ENCODE results near the gene CNPY1.
"Not testable (repeated sequence)": the region's sequence is repeated elsewhere in the genome, so short reads cannot be mapped to it uniquely, and the experiment has no call there.

The CNPY1 gene

DNA sequence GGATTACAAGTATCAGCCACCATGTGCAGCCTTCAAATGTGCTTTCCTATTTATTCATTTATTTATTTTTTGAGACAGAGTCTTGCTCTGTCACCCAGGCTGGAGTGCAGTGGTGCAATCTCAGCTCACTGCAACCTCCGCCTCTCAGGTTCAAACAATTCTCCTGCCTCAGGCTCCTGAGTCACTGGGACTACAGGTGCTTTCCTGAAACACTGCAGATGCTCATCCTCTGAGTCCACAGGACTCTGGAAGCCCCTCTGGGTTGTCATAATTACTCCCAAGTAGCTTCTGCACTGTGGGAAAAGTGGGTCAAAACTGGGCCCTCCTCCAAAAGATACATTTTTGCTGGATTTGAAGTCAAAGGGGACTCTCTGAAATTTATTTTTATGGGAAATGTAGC is at the start of gene CNPY1:
Gene CNPY1 (minus strand): TSS at position 111 of the 400 bp plus-strand sequence. CDS start 630 bp downstream, outside the sequence.
- DNase-seq (ENCODE audit: low spot score) = not testable (repeated sequence)

DNA sequence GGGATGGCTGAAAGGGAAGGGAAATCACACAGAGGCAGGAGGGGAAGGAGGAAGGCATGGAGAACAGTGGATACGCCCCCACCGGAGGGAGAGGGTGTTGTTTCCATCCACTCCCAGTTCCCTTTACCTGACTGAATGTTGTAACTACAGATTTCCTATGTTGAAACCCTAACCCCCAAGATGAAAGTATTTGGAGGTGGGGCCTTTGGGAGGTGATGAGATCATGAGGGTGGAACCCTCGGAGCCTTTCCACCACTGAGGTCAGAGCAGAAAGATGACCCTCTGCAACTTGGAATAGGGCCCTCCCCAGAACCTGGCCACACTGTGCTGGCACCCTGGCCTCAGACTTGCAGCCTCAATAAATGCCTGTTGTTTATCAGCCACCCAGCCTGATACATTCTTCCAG is 48.6 kb upstream of the CNPY1 start:
- no peak for DNase-seq (ENCODE audit: low spot score)

DNA sequence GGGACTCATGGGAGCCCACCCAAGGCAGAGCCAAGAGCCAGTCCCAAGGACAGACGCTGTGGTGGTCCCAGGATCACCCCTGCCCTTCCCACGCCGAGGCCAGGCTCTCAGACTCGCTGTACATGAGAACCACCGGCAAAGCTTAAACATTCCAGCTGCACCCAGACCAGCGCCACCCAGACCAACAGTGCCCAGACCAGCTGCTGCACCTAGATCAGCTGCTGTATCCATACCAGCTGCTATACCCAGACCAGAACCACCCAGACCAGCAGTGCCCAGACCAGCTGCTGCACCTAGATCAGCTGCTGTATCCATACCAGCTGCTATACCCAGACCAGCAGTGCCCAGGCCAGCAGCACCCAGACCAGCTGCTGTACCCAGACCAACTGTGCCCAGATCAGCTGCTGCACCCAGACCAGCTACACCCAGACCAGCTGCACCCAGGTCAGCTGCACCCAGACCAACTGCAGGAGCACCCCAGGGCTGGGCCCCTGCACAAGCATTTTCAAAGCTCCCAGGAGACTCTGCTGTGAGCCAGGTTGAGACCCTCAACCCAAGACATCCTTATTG is 47.9 kb upstream of the CNPY1 start:
- no peak for DNase-seq (ENCODE audit: low spot score)

DNA sequence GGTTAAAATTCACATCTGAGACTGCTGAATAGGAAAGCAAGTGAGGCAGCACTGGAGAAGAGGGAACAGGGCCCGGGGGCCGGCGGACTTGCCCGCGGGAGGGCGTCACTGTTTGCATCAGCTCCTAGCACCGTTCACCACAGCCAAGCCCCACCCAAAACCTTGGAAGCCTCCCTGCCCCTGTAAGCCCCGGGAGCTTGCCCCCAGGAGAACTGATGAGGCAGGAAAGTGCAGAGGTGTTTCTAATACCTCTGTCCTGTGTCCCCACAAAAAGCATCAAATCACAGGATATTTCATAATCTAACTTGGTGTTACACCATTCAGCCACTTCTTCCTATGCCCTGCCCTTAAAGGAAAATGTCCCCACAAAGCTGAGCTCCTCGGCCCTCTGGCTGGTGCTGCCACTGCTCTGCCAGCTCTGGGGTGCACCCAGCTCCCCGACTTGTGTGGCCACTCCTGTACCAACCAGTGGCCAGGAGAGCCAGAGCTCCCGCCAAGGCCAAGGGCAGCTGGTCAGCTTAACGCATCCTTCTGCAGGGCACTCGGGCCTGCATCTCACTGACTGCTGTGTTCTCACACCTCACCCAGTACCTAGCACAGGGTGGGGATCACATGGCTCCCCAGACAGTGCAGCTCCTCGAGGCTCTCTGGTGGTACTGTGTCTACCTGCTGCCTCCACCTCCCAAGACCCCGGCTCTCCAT is 47.3 kb upstream of the CNPY1 start:
- no peak for DNase-seq (ENCODE audit: low spot score)

DNA sequence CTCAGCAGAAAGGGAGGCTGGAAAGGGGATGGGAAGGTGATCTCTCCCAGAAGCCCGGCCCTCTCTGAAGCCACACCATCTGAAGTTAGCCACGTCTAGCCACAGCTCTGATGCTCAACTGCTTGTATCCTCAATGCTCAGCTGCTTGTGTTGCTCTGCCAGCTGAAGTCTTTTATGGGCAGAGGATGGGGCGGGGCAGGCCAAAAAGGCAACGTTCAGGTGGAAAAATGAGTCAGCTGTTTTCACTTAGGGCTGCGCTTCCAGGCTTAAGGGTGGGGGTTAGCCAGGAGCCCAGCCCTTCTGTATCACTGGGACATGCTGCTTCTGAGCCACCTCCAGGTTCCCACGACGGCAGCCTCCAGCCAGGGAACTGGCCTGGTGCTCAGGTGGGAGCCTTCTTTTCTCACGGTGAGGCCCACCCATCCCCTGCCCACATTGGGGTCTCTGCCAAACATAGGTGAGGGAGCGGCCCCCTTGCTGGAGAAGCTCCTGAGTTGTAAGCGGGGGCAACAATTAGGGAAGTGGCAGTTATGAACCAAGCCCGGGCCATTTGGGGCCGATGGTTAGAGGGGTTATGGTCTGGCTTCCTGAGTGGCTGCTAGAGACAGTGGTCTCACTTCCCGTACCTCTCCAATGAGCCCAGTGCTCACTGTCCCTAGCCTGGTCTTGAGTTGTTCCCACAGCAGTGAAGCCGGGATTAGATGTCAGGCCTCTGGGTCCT is 44.9 kb upstream of the CNPY1 start:
- DNase-seq (ENCODE audit: low spot score) = no peak

DNA sequence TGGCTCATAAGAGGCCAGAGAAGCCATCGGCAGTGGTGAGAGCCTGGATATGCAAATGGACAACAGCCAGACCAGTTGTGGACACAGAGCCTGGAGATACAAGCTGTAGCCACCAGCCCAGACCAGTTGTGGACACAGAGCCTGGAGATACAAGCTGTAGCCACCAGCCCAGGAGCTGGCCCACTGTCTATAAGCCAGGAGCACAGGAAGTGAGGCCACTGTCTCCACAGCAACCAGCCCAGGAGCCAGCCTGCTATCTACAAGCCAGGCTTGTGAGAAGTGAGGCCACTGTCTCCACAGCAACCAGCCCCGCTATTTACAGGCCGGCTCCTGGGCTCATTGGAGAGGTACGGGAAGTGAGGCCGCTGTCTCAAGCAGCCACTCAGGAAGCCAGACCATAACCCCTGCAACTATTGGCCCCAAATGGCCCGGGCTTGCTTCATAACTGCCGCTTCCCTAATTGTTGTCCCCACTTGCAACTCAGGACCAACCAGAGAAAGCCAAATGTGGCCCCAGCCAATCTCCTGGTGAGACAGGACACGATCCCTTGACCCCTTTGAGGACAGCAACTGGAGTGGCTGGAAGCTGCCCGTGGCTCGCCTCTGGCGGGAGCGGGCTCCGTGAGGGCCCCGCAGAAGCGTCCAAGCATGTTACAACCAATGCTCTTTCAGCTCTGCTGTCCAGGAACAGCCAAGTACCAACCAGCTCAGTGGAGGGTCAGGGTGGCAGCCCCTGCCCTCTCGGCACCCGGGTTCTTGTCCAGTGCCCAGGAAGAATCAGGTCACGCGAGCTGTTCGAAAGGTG is 44.1 kb upstream of the CNPY1 start:
- DNase-seq (ENCODE audit: low spot score) = no peak

DNA sequence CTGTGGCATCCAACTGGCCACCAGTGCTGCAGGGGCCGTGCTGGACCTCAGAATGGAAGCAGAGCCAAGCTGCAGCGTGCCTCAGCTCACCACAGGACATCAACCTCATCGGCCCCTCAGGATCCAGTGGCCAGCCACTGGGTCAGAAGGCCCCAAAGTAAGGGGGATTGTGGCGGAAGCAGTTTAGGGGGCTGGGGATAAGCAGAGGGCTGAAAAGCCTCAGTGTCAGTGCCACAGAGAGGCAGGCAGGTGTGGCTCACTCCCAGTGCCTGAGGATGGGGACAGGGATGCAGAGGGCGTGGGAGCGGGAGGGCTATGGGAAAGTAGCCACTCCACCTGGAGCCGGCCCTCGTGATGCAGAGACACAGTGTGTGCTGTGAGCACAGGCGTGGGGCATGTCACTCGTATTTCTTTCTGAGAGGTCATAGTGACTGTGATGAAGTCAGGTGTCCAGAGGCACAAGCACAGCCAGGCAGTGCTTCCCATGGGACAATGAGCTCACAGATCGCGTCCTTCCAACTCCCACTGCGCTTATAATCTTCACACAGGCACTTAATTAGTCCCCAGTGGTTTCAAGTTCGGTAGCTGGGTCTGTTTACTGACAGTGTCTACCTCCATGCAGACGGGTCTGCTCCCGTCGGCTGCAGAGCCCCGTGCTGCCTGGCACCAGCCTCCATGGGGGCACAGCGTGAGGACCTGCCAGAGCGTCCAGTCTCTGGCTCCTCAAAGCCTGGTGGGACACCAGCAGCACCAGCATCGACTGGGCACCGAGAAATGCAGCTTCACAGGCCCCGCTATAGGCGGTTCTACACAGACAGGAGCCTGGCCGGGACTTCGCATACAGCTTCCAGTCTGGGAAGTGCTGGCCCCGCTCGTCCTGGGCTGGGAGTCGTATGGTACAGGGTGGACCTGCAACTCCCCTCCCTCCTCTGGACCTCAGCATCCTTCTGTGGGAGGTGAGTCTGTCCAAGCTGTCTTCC is 42.9 kb upstream of the CNPY1 start:
- DNase-seq (ENCODE audit: low spot score) = no peak

DNA sequence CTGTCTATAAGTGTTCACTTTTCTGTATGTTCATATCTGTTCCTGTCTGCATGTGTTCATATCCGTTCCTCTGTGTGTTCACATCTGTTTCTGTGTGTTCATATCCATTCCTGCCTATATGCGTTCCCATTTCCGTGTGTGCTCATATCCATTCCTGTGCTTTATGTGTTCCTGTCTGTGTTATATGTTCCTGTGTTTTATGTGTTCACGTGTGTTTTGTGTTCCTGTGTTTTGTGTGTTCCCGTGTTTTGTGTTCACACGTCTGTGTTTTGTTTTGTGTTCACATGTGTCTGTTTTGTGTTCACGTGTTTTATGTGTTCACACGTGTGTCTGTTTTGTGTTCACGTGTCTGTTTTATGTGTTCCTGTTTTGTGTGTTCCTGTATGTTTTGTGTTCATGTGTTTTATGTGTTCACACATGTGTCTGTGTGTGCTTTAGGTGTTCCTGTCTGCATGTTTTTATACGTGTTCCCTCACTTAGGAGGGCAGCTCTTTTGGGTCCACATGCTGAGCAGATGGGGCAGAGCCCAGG is 42.2 kb upstream of the CNPY1 start:
- DNase-seq (ENCODE audit: low spot score) = no peak

DNA sequence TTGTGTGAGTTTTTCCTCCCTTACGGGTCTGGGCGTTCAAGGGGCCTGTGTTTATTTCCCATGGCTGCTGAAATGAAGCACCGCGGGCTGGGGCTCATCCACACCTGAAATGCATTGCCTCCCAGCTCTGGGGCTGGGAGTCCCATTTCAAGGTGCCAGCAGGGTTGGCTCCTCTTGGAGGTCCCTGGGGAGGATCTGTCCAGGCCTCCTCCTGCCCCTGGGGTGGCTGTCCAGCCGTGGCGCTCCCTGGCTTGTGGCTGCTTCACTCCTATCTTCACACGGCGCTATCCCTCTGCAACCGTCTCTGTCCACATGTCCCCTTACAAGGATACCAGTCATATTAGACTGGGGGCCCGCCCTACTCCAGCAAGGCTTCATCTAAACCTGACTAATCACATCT is 41.1 kb upstream of the CNPY1 start:
- no peak for DNase-seq (ENCODE audit: low spot score)

DNA sequence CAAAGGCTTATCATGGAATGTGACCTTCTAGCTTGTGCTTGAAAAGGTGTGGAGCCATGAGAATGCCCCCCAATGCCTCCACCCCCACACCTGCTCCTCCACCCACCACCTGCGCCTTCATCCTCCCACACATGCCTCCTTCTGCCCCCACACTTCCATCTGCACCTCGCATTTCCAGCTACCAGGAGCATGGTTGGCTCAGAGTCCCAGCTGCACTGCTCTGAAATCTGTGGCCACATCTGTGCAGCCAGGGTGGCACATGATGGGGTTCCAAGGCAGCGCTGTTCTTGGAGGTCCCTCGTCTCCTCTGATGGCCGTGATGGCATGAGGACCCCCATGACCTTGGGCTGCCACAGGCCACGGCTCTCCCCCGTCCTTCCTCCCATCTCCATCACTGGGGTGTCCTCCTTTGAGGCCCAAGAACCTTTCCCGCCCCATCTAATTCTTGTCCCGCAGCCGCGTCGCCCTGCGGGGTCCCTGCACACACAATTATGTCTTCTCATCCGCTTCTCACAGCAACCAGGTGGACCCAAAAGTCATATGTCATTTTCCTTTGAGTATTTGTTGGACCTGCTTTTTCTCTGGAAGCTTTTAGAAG is 40.6 kb upstream of the CNPY1 start:
- no peak for DNase-seq (ENCODE audit: low spot score)

DNA sequence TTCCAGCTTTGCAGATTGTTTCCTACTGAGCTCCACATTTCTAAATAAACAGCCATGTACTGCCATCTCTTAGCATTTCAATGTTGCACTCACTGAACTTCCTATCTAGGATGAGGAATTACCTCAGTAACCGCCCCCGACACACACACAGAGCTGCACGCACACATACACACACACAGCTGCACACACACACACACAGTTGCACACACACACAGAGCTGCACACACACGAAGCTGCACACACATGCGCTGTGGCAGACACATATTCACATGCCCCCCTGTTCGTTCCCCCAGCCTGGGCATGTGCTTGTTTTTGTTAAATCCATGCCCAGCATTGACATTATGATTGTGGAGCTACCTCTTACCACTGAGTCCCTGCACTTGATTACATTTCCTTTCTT is 39.6 kb upstream of the CNPY1 start:
- no peak for DNase-seq (ENCODE audit: low spot score)

DNA sequence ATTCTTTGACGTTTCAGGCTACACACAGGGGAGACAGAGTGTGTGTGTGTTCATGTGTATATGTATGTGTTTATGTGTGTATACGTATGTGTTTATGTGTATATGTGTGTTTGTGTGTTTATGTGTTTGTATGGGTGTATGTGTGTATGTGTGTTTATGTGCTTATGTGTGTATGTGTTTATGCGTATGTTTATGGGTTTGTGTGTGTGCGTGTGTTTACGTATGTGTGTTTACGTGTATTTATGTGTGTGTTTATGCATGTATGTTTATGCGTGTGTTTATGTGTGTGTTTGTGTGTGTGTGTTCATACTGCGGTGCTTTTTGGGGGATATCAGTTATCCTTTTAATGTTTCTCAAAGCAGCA is 39.2 kb upstream of the CNPY1 start:
- no peak for DNase-seq (ENCODE audit: low spot score)

DNA sequence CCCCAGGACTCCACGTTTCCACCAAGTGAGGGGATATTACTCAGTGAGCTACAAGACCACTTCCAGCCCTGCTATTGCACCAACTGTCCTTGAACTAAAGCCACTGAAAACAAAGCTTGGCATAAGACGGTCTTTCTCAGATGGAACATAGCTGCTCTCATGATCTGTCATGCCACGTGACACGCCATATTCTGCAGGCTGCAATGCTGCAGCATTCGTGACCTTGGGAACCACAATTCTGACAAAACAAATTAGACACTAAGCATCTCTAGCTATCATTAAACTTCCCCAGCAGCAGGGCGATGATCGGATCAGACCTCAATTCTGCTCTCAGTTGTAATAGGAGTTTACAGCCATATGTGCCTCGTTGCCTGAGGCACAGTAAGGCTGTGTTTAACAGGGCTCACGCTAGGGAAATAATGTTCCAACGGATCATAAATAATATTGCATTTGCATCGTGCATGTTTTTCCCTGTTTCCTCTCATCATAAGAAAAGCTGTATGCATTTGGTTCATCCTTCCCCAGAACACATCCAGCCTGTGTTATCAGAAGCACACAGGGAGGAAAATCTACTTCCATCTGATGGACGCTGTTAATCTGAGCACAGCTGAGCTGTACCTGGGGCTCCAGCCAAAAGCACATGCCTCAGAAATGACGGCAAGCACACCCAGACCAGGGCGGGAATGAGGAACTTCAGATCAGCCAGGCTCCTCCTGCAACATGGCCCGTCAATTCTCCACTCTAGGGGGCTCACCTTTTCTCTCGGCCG is 38.6 kb upstream of the CNPY1 start:
- no peak for DNase-seq (ENCODE audit: low spot score)

DNA sequence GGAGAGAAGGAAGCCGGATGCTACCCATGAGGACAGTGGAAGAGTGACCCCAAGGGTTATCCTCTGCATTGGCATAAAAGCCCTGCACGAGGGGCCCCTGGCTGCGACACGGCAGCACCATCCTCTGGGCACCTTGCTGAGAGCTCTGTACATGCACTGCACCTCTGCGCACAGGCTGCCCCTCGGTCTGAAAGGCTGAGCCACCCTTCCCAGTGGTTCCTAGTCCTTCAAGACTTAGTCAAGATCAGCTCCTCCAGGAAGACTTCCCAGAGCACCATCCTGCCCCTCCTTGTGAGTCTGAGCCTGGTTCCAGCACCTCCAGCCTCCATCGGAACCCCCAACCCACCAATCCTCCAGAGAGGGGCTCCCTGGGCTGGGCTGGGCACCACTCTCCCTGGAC is 37.9 kb upstream of the CNPY1 start:
- no peak for DNase-seq (ENCODE audit: low spot score)

DNA sequence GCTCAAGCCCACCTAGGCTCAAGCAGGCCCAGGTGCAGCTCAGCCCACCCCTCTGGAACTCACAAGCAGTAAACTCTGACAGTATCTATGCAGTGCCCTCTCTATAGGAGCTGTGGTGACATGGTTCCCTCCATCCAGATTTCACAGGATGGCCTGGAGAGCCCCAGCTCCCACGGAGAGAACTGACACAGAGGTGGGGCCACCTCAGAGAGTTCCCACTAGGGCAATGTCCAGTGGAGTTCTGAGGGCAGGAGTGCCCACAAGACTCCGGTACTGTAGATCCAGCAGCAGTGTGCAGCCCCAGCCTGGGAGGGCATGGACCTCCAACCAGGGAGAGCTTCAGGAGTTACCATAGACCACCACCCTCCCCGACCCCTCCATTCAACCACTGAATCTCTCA is 37.3 kb upstream of the CNPY1 start:
- no peak for DNase-seq (ENCODE audit: low spot score)

DNA sequence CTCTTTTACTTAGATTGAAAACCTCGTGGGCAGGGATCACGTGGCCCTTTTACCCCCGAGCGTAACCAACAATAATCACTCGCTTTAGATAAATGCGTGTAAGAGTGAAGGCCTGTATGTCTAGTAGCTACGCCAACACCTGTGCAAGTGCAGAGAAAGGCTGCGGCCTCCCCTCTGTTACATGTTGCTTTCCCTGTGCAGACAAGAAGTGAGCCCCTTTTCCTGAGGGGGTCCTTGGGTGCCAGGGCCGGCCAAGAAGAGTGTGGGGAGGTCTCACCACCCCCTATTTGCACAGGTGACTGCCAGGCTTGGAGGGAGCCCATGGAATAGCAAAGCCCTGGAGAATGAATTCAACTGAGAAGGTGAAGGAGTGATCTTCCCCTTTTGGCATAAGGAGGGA is 35.6 kb upstream of the CNPY1 start:
- no peak for DNase-seq (ENCODE audit: low spot score)

DNA sequence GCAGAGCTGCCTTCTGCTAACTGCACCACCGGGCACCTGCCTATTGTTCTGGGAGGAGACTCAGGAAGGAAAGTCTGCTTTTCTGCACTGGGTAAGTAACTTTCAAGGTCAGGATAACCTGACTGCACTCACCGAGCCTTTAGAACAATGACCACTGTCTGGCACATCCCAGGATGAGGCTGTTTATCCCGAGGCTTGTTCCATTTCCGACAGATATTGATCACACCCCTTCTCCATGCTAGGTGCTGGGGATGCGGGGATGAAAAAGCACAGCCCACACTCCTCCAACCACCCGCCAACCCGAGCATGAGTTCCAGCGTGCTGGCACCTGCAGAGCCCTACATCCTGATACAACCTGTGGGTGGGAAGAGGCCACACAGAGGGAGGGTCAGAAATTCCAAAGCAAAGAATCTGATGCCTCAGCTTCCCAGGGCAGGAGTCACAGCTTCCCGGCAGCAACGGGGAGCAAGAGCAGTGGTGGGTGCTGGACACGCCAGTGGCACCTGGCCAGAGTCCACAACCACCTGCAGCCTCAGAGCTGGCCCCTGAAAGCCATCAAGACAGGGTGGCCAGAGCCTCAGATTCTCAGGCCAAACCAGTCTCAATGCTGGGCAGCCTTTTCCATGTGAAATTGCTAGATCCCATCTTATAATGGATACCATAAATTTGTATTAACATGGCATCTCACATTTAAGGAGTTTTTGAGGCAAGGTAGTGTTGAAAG is 34.9 kb upstream of the CNPY1 start:
- DNase-seq (ENCODE audit: low spot score) = no peak

DNA sequence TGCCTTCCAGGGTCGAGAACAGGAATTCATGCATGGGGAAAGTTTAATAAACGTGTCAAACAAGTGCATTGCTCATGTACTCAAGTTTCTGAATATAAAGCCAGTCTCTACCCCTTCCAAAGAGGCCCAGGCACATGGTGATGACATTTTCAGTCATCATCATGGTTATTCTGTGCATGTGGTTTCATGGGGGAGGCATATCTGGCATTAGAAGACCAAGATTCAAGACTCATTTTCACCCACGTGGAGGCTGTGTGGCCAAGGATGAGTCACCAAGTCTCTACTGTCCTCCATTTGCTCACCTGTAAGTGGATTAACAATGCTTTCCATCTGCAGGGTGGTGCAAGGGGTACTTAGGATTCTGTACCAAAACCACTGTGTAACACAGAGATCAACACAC is 34.0 kb upstream of the CNPY1 start:
- DNase-seq (ENCODE audit: low spot score) = no peak

DNA sequence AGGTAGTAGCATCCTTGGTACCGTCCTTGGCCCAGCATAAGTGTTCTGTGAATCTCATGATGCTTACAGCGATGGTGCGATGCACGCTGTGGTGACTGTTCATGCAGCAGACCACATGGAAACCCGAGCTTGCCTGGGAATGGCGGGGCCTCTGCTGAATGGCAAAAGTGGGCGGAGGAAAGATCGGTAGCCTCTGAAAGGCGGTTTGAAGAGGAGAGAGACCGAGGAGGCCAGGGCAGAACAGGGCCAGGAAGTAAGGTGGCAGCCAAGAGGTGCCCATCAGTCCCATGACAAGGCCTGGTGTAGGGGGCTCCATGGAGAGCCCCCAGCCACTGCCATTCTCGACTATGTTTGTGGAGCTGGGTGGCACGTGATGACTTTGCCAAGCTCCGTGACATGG is 33.2 kb upstream of the CNPY1 start:
- DNase-seq (ENCODE audit: low spot score) = no peak
